Neutrophil (primary cell): ENCODE results near the gene DBH.

ENCODE experiments used
- H3K27ac ChIP-seq: fragments of 200-600 bp; sonication (generic); 2 replicates; pipeline ENCODE4 v1.5.1; 2016; ENCODE audit warnings: mild to moderate bottlenecking, moderate library complexity
- H3K27me3 ChIP-seq: fragments of 200-600 bp; sonication (generic); 2 replicates; pipeline ENCODE4 v1.6.0; 2016; ENCODE audit warnings: mild to moderate bottlenecking
- H3K36me3 ChIP-seq: fragments of 200-600 bp; sonication (generic); 2 replicates; pipeline ENCODE4 v1.5.1; 2017
- H3K4me1 ChIP-seq, 2 experiments: fragments of 200-600 bp in 1 of 2; sonication (generic) in 1 of 2; 1 replicate in 1 of 2; 2 replicates in 1 of 2; pipeline versions ENCODE4 v1.5.1 to v1.6.1; 2013 to 2016; ENCODE audit warnings: low read depth in 1 of 2, low read length in 1 of 2, mild to moderate bottlenecking in 1 of 2, moderate library complexity in 1 of 2; ENCODE audit not compliant: control insufficient read depth in 1 of 2, insufficient read depth in 1 of 2
- H3K4me3 ChIP-seq, 2 experiments: fragments of 200-600 bp in 1 of 2; sonication (generic) in 1 of 2; 1 replicate in 1 of 2; 2 replicates in 1 of 2; pipeline ENCODE4 v1.5.1; 2013 to 2016; ENCODE audit warnings: low read depth in 1 of 2, low read length in 1 of 2, mild to moderate bottlenecking in 1 of 2, moderate library complexity in 1 of 2
- H3K9me3 ChIP-seq: fragments of 200-600 bp; sonication (generic); 2 replicates; pipeline ENCODE4 v1.5.1; 2016
- CTCF ChIP-seq: fragments of 200-600 bp; sonication (generic); IDR thresholded peaks from 2 replicates; pipeline ENCODE4 v1.5.1; 2016; ENCODE audit warnings: antibody characterized with exemption

The DBH gene

GRCh38 chr9:133689151-133689763 is 53.1 kb downstream of the DBH start:
- Histone ChIP-seq H3K4me1 (no peaks in the 10 kb centered on the region), H3K4me3 (no peak overlapping the region), H3K27ac (no peak overlapping the region), H3K36me3 (no peaks in the 10 kb centered on the region), H3K9me3 (no peaks in the 10 kb centered on the region), H3K27me3 (no peaks in the 10 kb centered on the region)
- no peak for TF ChIP-seq CTCF

- Histone ChIP-seq H3K4me1 (no peaks in the 10 kb centered on the region), H3K4me3 (no peak overlapping the region), H3K9me3 (no peaks in the 10 kb centered on the region), H3K27me3 (no peaks in the 10 kb centered on the region), H3K36me3 (no peaks in the 10 kb centered on the region), H3K27ac (no peak overlapping the region)
- no peak for TF ChIP-seq CTCF
These were observed 54.0 kb downstream of the DBH start for GRCh38 chr9:133690081-133690561.

GRCh38 chr9:133691191-133691590 is 55.0 kb downstream of the DBH start:
- no peak for TF ChIP-seq CTCF
- Histone ChIP-seq H3K4me3 (no peak overlapping the region), H3K36me3 (no peaks in the 10 kb centered on the region), H3K9me3 (no peaks in the 10 kb centered on the region), H3K4me1 (no peaks in the 10 kb centered on the region), H3K27ac (no peak overlapping the region), H3K27me3 (no peaks in the 10 kb centered on the region)

- H3K36me3 ChIP-seq = no peaks in the 10 kb centered on the region
- H3K4me1 ChIP-seq = no peaks in the 10 kb centered on the region
- no peaks in the 10 kb centered on the region for H3K27me3 ChIP-seq
- H3K9me3 ChIP-seq = no peaks in the 10 kb centered on the region
- no peak for TF ChIP-seq CTCF
- no peak overlapping the region for H3K27ac ChIP-seq
- no peak overlapping the region for H3K4me3 ChIP-seq
These were observed 55.6 kb downstream of the DBH start for GRCh38 chr9:133691626-133692363.

GRCh38 chr9:133692364-133692985 is 56.3 kb downstream of the DBH start:
- no peaks in the 10 kb centered on the region for H3K27me3 ChIP-seq
- H3K27ac ChIP-seq = no peak overlapping the region
- no peaks in the 10 kb centered on the region for H3K9me3 ChIP-seq
- TF ChIP-seq CTCF = no peak
- H3K4me3 ChIP-seq = no peak overlapping the region
- H3K36me3 ChIP-seq = no peaks in the 10 kb centered on the region
- no peaks in the 10 kb centered on the region for H3K4me1 ChIP-seq
